Diencephalon (tissue), 1 donor: ENCODE results near the gene ATP1B4. TPM values are rescaled to one million over a fixed set of nuclear protein-coding genes. Genes with fewer than 3 reads are reported as not detected.

Experiments used
- total RNA-seq: library from RNA; depleted of rRNA; stranded (reverse); fragments of >200 nt; gene quantifications from one replicate; pipeline ENCODE4 v1.2.3, GENCODE V29; 2014

Gene ATP1B4
- total RNA-seq = not detected

GRCh38 chrX:120361764-120362305, at the start of gene ATP1B4:
Gene ATP1B4 (plus strand): TSS chrX:120362089. CDS start chrX:120362169, 80 bp downstream.

Other genes starting within 250 kb of the ATP1B4 start
- not detected for gene RHOXF1, start 246.2 kb upstream of the ATP1B4 start, total RNA-seq
- gene RHOXF2, start 203.5 kb upstream of the ATP1B4 start, total RNA-seq = not detected
- gene ZBTB33, start 111.3 kb upstream of the ATP1B4 start, total RNA-seq = 46.4 TPM
- gene TMEM255A, start 50.6 kb upstream of the ATP1B4 start, total RNA-seq = 5.5 TPM
- gene LAMP2, start 107.2 kb downstream of the ATP1B4 start, total RNA-seq = 86.0 TPM
- 68.7 TPM for gene CUL4B, start 198.9 kb downstream of the ATP1B4 start, total RNA-seq
- 39.2 TPM for gene MCTS1, start 242.0 kb downstream of the ATP1B4 start, total RNA-seq